ENCODE results near the gene SIX3.

GRCh38 chr2:44994377-44994776, 52.9 kb downstream of the SIX3 start:
- TF ChIP-seq EP300 (IDR thresholded peaks at IDR 0.05) (no peak), CTCF (IDR thresholded peaks at IDR 0.05) (no peak)
